Activated naive CD4-positive, alpha-beta T cell treated with anti-CD3 and anti-CD28 coated beads for 36 hours (primary cell): Measurements from ENCODE around the gene C6orf120. TPM values are rescaled to one million over a fixed set of nuclear protein-coding genes. Genes with fewer than 3 reads are reported as not detected.

Experiments
- CTCF ChIA-PET: fragments of 350-600 bp; sonication (Branson Sonifier 250); formaldehyde crosslinking; loops from one replicate; lab custom pipeline; 2021; ENCODE audit warnings: antibody characterized with exemption; lab: Charles Lee
- DNase-seq: peaks from one replicate; pipeline ENCODE4 v3.0.0-alpha.2; 2020
- H3K27ac Mint-ChIP-seq: one replicate; pipeline ENCODE4 v1.8.0; 2021; ENCODE audit warnings: mild to moderate bottlenecking, mixed read lengths
- H3K27me3 Mint-ChIP-seq: one replicate; pipeline ENCODE4 v1.8.0; 2021; ENCODE audit warnings: low read depth, mixed read lengths
- H3K36me3 Mint-ChIP-seq: one replicate; pipeline ENCODE4 v1.8.0; 2021; ENCODE audit warnings: low read depth, mixed read lengths
- H3K4me1 Mint-ChIP-seq: one replicate; pipeline ENCODE4 v1.8.0; 2021; ENCODE audit warnings: low read depth, mixed read lengths
- H3K4me3 Mint-ChIP-seq: one replicate; pipeline ENCODE4 v1.8.0; 2021; ENCODE audit warnings: mild to moderate bottlenecking, moderate library complexity, mixed read lengths
- H3K9me3 Mint-ChIP-seq: one replicate; pipeline ENCODE4 v1.8.0; 2021; ENCODE audit warnings: mixed read lengths
- intact Hi-C: fragments of 100-400 bp; cut with micrococcal nuclease; formaldehyde crosslinking; loops from one replicate; pipeline ENCODE4 v1.15.1; 2023
- total RNA-seq, 2 experiments: library from RNA; stranded (reverse); gene quantifications; one replicate each; pipeline ENCODE4 v1.2.3, GENCODE V29; 2021

C6orf120 gene
- 10 to 100 TPM; 10.7 to 11.7 TPM for total RNA-seq

DNA sequence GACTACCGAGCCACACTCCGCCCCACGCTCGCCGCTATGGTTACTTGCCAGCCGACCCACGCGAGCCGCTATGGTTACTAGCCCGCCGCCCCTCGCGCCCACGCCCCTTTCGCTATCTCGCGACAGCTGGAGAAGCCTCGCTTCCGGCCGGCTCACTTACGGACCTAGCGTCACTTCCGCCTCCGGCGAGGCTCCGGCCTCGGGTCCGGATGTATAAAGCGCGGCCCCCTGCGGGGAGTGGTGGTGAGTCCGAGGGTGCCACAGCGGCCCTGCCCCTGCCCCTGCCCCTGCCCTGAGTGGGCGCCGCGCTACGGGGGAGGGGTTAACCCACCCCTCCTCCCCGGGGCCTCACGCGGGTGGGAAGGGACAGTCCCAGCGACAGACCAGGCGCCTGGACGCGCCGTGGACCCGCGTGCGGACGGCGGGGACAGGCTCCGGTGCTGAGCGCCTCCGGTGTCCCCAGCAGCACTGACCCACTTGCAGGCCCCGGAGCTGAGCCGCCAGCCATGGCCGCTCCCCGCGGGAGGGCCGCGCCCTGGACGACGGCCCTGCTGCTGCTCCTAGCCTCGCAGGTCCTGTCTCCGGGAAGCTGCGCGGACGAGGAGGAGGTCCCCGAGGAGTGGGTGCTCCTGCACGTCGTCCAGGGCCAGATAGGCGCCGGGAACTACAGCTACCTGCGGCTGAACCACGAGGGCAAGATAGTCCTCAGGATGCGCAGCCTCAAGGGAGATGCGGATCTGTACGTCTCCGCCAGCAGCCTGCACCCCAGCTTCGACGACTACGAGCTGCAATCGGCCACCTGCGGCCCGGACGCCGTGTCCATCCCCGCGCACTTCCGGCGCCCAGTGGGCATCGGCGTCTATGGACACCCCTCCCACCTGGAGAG lies at the start of gene C6orf120, which contains the start of gene WDR27:
TSS of gene C6orf120 (plus strand) at position 173 of the 886 bp plus-strand sequence. CDS start at position 507, 334 bp downstream.
TSS of gene WDR27 (minus strand) at position 76 of the 886 bp plus-strand sequence. CDS start 13,024 bp downstream, outside the sequence.
- peak within 1 kb of the TSS; percentile 86 for H3K4me3 Mint-ChIP-seq
- peaks cover 29% of the 10 kb centered on the region for H3K36me3 Mint-ChIP-seq
- DNase-seq: peak; percentile 97
- H3K27ac Mint-ChIP-seq: peak within 1 kb of the TSS; percentile 91
- H3K9me3 Mint-ChIP-seq: no peaks in the 10 kb centered on the region
- CTCF ChIA-PET: interaction anchor here (0.7 to 1.1 kb wide), 3 partner anchors 13 to 24 kb away, joined by 3 read pairs; no protein-coding TSS in a partner anchor
- intact Hi-C loops: loop anchor here (1.0 to 5.0 kb wide), 6 partner anchors 20 to 852 kb away; partner anchors contain the start of genes DLL1, DYNLT2, ERMARD and TBP
- H3K27me3 Mint-ChIP-seq: no peaks in the 10 kb centered on the region
- peaks cover 41% of the 10 kb centered on the region for H3K4me1 Mint-ChIP-seq

DNA sequence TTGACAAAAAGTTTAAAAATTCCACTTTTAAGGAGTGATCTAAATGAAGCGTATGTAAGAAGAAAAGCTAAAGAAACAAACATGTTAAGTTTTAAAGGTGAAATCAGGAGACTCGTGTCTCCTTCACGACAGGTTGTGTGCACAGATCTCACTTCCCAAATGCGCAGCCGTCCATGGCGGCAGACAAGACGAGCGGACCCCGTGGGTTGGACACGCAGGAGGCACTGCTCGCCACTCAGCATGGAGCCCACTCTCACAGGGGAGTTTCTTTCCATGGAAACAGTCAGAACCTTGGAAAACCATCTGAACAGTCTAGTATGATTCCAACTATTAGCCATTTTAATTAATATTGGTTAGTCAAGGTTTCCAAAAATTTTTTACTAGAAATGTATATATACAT lies 49.0 kb upstream of the C6orf120 start:
- CTCF ChIA-PET: no interaction called here
- Mint-ChIP-seq H3K36me3 (peaks cover 9% of the 10 kb centered on the region), H3K27ac (no peak overlapping the region), H3K9me3 (no peaks in the 10 kb centered on the region), H3K27me3 (no peaks in the 10 kb centered on the region), H3K4me3 (no peak overlapping the region), H3K4me1 (peaks cover 3% of the 10 kb centered on the region)
- DNase-seq: no peak
- intact Hi-C loops: loop anchor here (5.0 to 10.0 kb wide), 2 partner anchors 141 to 758 kb away; no protein-coding TSS in a partner anchor

GRCh38 chr6:169653691-169654090 lies 48.2 kb upstream of the C6orf120 start:
- Mint-ChIP-seq H3K4me1 (peaks cover 3% of the 10 kb centered on the region), H3K27ac (no peak overlapping the region), H3K27me3 (no peaks in the 10 kb centered on the region), H3K9me3 (no peaks in the 10 kb centered on the region), H3K4me3 (no peak overlapping the region), H3K36me3 (peaks cover 11% of the 10 kb centered on the region)
- intact Hi-C loops: loop anchor here (1.0 to 10.0 kb wide), 4 partner anchors 99 to 759 kb away; no protein-coding TSS in a partner anchor
- CTCF ChIA-PET: no interaction called here
- DNase-seq: no peak

GRCh38 chr6:169654598-169655391 lies 47.1 kb upstream of the C6orf120 start:
- Mint-ChIP-seq H3K27ac (peak overlapping the region; percentile 25), H3K36me3 (peaks cover 15% of the 10 kb centered on the region), H3K9me3 (no peaks in the 10 kb centered on the region), H3K4me3 (peak overlapping the region; percentile 79), H3K4me1 (peaks cover 3% of the 10 kb centered on the region), H3K27me3 (no peaks in the 10 kb centered on the region)
- CTCF ChIA-PET: interaction anchor here (0.5 kb wide), 1 partner anchor 59 kb away, joined by 4 read pairs; no protein-coding TSS in a partner anchor
- DNase-seq: peak; percentile 68
- intact Hi-C loops: loop anchor here (1.0 to 10.0 kb wide), 4 partner anchors 98 to 760 kb away; no protein-coding TSS in a partner anchor

DNA sequence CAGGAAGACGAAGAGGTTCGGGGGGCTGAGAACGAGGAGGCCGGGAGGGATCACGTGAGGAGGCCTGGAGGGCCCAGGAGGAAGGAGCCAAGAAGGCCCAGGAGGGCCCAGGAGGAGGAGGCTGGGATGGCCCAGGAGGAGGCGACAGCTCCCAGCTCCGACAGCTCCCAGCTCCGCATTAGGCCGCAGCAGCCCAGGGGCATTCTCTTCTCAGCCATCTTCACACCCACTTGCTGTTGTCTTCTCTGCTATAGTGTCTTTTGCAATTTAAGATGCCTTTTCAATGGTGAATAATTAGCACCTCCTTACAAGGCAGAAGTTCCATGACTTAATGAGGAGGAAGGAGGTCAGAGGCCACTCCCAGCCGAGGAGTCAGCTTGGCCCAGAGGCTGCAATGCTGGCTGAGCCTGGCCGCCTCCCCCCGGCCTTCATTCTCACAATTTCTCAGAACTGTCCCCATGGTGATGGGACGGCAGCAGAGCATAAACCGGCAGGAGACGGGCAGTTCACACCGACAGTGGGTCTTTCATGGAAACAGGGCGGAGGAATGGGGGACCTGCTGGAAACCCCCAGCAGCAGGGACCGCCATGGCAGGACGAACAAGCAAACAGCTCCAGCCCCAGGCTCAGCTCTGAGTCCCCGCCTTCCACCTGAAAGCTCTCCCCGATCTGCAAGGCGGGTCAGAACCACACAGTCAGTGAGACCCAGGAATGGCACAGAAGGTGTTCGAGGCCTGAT lies 45.2 kb upstream of the C6orf120 start:
- no peak overlapping the region for H3K27ac Mint-ChIP-seq
- no peaks in the 10 kb centered on the region for H3K9me3 Mint-ChIP-seq
- no peak overlapping the region for H3K4me3 Mint-ChIP-seq
- CTCF ChIA-PET: no interaction called here
- H3K27me3 Mint-ChIP-seq: no peaks in the 10 kb centered on the region
- H3K36me3 Mint-ChIP-seq: peaks cover 16% of the 10 kb centered on the region
- no peak for DNase-seq
- intact Hi-C loops: loop anchor here (10.0 kb wide), 1 partner anchor 762 kb away; no protein-coding TSS in a partner anchor
- peaks cover 3% of the 10 kb centered on the region for H3K4me1 Mint-ChIP-seq

- H3K4me3 Mint-ChIP-seq: no peak overlapping the region
- H3K27ac Mint-ChIP-seq: no peak overlapping the region
- intact Hi-C loops: loop anchor here (10.0 kb wide), 1 partner anchor 762 kb away; no protein-coding TSS in a partner anchor
- H3K4me1 Mint-ChIP-seq: peaks cover 3% of the 10 kb centered on the region
- DNase-seq: no peak
- H3K27me3 Mint-ChIP-seq: no peaks in the 10 kb centered on the region
- H3K36me3 Mint-ChIP-seq: peaks cover 17% of the 10 kb centered on the region
- CTCF ChIA-PET: no interaction called here
- H3K9me3 Mint-ChIP-seq: no peaks in the 10 kb centered on the region
Observed at GRCh38 chr6:169657284-169657610, 44.7 kb upstream of the C6orf120 start.

- Mint-ChIP-seq H3K4me1 (no peaks in the 10 kb centered on the region), H3K27me3 (no peaks in the 10 kb centered on the region), H3K9me3 (no peaks in the 10 kb centered on the region), H3K36me3 (peaks cover 28% of the 10 kb centered on the region), H3K4me3 (no peak overlapping the region), H3K27ac (no peak overlapping the region)
- CTCF ChIA-PET: no interaction called here
- intact Hi-C loops: loop anchor here (10.0 kb wide), 1 partner anchor 765 kb away; no protein-coding TSS in a partner anchor
- no peak for DNase-seq
Observed at GRCh38 chr6:169659820-169660610, 41.9 kb upstream of the C6orf120 start.

DNA sequence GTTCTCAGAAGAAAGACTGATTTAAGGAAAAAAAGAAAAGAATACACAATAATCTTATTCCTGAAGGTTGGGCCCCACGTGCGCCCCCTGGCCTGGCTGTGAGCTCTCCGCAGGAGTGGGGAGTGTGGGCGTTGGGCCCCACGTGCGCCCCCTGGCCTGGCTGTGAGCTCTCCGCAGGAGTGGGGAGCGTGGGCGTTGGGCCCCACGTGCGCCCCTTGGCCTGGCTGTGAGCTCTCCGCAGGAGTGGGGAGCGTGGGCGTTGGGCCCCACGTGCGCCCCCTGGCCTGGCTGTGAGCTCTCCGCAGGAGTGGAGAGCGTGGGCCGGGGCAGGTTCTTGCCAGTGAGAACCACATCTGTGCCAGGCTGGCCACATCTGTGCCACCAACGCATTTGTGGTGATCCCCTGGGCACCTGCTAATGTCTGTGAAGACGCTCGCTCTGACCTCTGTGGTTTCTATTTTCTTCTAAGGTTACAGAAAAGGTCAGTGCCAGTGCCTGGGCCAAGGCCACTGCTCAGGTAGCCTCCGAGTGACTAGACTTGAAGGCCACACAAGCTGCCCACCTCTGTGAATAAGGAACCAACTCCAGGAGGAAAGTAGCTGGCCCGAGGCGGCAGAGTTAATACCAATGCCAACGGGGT lies 41.1 kb upstream of the C6orf120 start:
- H3K4me3 Mint-ChIP-seq: no peak overlapping the region
- no peaks in the 10 kb centered on the region for H3K9me3 Mint-ChIP-seq
- intact Hi-C loops: no loop called here
- no peaks in the 10 kb centered on the region for H3K27me3 Mint-ChIP-seq
- CTCF ChIA-PET: no interaction called here
- H3K27ac Mint-ChIP-seq: no peak overlapping the region
- H3K36me3 Mint-ChIP-seq: peaks cover 28% of the 10 kb centered on the region
- no peaks in the 10 kb centered on the region for H3K4me1 Mint-ChIP-seq
- DNase-seq: no peak

DNA sequence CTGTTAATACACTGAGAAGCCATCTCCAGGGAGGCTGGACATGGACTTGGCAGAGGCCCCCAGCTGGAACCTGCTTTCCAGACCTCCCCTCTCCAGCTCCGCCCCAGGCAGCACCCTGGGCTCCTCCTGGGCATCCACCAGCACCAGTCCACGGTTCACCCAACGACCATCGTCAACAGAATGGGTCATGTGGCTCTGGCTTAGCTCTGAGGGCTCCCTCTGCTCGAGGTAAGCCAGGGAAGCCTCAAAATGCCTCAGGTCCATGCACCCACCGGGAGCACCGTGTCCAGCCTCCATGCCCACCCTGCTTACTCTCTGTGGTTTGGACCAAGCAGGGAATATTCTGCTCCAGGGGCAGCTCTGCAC lies 40.6 kb upstream of the C6orf120 start:
- Mint-ChIP-seq H3K9me3 (no peaks in the 10 kb centered on the region), H3K27me3 (no peaks in the 10 kb centered on the region), H3K4me1 (no peaks in the 10 kb centered on the region), H3K36me3 (peaks cover 27% of the 10 kb centered on the region), H3K27ac (no peak overlapping the region), H3K4me3 (no peak overlapping the region)
- CTCF ChIA-PET: no interaction called here
- DNase-seq: no peak
- intact Hi-C loops: no loop called here

DNA sequence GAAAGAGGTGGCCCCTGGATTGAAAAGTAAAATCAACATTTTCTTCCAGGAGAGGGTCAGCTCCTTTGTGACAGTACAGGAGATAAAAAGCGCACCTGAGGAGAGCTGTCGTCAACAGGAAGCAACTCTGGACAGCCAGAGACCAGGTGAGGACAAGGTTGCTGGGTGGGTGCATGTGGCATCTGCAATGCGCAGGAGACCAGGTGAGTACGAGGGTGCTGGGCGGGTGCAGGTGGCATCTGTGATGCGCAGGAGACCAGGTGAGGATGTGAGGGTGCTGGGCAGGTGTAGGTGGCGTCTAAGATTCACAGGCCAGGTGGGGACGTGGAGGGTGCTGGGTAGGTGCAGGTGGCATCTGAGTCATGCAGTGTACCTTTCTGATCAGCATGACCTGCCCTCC lies 38.5 kb upstream of the C6orf120 start:
- peaks cover 27% of the 10 kb centered on the region for H3K36me3 Mint-ChIP-seq
- CTCF ChIA-PET: no interaction called here
- no peaks in the 10 kb centered on the region for H3K27me3 Mint-ChIP-seq
- H3K27ac Mint-ChIP-seq: no peak overlapping the region
- no peaks in the 10 kb centered on the region for H3K9me3 Mint-ChIP-seq
- H3K4me1 Mint-ChIP-seq: no peaks in the 10 kb centered on the region
- H3K4me3 Mint-ChIP-seq: no peak overlapping the region
- intact Hi-C loops: no loop called here
- DNase-seq: no peak

DNA sequence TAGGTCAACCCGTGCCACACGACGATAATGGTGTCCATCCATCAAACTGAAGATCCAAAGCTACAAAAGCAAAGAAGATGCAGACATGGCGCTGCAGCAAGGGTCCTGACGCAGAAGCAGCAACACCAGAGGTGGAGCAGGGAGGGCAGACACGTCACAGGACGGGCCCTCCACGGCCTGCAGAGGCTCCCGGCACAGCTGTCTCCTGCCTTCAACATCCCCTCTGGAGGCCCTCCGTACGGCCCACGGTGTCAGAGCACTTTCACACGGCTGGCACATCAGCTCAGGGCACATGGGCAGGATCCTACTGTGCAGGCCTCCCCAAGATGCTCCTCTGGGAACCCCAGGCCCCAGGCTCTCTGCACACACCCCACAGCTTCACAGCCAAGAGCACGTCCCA lies 37.7 kb upstream of the C6orf120 start:
- CTCF ChIA-PET: no interaction called here
- H3K4me1 Mint-ChIP-seq: no peaks in the 10 kb centered on the region

More for the DNA sequence above, 37.7 kb upstream of the C6orf120 start:
- Mint-ChIP-seq H3K27ac (no peak overlapping the region), H3K27me3 (no peaks in the 10 kb centered on the region), H3K4me3 (no peak overlapping the region), H3K36me3 (peaks cover 30% of the 10 kb centered on the region), H3K9me3 (no peaks in the 10 kb centered on the region)
- no peak for DNase-seq
- intact Hi-C loops: no loop called here
